ENCODE results near the gene NPTXR.
"Not testable (repeated sequence)": the region's sequence is repeated elsewhere in the genome, so short reads cannot be mapped to it uniquely, and the experiment has no call there.

The NPTXR gene

DNA sequence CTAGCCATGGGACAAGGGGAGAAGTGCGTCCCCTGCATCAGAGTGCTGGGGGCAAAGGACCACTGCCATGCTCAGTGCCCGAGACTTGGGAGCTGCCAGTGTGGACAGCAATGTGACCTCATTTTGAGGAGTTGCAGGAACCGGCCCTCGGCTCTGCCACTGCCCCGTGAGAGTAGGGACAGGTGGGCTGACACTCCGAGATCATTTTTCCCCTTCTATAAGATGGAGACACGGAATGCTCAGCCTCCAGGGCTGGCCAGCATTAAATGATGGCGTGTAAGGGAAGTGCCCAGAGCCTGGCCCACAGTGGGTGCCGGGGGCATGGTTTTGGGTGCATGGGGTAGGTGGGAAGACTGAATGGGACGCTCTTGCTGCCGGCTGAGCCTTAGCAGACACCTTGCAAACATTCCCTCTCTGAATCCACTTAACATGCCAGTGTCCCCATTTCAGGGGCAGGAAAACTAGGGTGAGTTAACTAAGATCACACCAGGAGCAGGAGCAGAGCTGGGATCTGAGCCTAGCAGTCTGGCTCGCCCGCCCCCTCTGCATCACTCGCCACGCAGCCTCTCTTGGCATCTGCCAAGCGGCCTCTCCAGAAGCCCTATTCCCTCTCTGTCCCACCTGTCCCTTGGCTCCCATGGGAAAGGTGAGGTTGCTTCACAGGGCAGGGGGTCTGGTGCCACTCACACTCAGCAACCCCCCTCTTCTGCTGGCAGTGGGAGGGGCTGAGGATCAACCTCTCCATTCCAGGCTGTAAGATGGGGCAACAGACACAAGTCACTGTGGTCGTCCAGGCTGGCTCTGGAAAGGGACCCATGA, 13.6 kb downstream of the NPTXR start:
- no peak for DNase-seq

DNA sequence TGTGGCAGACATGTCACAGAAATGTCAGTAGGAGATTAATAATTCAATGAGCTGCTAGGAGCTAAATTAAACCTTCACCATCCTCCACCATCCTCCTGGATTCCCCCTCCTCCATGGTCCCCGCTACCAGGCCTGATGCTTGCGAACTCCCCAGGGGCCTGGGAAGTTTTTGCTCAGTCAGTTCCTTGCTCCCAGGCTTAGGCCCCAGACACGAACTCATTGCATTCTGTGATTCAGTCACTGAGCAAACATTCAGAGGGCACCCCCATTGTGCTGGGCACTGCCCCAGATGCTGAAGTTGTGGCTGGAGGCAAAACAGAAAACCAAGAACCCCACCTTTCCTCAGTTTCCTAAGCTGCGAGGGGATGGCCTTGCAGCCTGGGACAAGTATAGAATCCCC, 14.3 kb downstream of the NPTXR start:
- DNase-seq, result no peak

DNA sequence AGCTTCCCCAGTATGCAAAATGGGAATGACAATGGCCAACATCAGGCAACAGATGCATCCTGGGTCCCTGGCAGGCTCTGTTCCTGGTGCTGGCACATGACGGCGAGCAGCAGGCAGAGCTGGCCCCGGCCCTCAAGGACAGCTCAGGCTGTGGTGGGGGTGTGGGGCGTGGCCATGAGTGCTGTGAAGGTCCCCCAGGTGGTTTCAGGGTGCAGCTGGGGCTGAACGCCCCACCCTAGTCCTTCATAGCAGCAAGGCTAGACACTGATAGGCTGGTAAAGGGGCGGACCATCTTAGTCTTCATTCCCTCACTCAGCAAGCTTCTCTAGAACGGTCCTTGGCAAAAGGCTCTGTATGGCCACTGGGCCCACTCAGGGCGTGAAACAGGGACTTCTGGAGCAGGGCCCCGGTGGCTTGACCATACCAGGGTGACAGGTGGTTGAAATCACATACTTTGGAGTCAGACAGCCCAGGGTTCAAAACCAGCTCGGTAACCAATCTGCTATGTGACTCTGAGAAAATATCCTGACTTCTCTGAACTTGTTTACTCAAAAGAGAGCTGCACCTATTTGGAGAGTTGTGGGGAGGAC, 15.1 kb downstream of the NPTXR start:
- no peak for DNase-seq

DNA sequence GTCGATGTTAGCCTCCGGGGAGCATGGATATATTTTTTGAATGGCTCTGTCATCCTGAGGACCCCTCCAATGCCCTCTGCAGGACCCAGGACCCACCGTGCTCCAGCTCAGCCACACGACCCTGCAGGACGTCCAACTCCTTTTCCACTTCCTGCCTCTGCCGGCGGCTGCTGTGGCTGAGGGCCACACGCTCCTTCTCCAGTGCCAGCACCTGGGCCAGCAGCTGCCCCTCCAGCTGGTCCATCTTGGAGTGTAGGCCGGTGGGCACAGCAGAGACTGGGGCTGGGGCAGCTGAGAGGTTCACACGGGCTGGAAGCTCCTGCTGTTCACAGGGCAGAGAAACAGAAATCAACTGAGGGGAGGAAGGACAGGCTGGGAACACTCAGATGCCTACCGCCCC, 15.6 kb downstream of the NPTXR start:
- no peak for DNase-seq

DNA sequence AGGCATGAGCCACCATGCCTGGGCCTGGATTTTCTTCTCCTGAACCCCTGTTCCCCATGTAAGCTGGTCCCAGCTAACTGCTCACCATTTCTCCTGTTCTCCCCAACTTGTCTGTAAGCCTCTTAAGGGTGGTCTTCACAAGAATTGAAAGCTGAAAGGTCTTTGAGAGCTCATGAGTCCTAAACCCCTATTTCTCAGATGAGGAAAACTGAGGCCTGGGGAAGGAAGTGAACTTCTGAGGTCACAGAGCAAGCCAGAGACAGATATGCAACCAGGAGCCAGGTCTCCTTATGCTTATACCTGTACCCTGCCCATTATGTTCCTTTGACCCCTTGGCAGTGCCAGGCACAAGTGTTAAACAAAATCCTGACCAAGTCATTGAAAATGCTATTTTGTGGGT, 16.3 kb downstream of the NPTXR start:
- no peak for DNase-seq

DNA sequence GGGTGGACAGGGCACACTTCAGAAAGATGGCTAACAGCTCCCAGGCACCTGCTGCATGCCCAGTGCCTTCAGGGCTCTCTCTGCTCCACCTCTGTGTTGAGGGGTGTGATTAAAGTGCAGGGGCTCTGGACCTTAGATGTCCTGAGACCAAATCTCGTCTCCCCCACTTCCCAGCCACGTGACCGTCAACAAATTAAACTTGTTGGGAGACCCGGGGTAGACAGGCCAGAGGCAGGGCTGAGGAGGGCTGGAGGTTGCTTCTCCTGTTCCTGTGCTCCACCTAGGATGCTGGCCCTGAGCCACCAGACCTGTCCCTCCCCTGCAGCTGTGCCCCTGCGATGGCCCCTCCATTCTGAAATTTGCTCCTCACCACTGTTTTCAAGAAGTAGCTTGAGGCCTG, 17.0 kb downstream of the NPTXR start:
- DNase-seq, result no peak

DNA sequence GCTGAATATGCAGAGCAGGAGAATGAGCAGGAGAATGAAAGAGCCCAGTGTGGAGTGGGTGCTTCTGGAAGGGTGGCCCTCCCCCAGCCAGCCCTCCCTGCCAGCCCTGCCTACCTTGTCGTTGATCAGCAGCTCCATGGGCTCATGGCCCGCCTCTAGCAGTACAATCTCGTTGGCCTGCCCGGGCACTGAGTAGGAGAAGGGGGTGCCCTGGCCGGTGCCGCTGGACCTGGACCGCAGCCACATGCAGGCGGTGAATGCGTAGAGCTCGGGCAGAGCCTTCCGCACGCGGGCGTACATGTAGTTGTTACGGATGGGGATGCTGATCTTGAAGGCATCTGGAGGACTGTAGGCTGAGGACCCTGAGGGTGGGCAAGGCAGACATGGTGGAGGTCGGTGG, 17.4 kb downstream of the NPTXR start:
- DNase-seq, result no peak

DNA sequence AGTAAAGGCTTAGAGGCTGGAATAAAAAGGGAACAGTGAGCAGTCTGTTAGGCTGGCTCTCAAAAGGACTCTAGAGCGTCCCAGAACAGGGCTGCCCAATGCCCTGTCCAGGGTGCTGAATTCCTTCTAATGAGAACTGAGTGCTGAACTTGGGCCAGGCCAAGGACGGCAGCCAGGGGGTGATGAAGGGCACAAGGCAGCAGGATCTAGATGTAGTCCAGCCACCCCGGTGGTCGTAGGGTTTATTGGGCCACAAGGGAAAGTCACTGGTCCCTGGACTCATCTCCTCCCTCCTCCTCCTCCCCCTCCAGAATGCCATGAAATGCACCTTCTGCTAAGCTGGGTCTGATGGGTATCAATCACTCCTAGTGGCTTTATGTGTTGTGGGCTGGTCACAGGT, 19.2 kb downstream of the NPTXR start:
- DNase-seq, result peak; percentile 84

DNA sequence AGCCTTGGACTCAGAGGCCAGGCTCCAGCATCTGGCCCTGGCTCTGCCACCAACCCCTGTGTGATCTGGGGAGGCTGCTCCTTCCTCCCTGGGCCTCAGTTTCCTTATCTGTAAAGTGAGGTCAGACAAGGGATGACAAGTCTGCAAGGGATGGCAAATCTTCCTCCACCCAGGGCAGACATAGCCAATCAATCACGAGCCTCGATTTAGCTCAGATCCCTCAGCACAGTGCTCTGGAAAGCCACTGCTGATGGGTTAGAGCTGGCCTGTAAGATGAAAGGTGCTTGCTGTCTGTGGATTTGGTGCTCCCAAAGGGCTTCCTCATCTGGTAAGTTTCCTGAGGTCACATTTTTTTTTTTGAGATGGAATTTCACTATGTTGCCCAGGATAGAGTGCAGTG, 20.2 kb downstream of the NPTXR start:
- DNase-seq, result no peak

DNA sequence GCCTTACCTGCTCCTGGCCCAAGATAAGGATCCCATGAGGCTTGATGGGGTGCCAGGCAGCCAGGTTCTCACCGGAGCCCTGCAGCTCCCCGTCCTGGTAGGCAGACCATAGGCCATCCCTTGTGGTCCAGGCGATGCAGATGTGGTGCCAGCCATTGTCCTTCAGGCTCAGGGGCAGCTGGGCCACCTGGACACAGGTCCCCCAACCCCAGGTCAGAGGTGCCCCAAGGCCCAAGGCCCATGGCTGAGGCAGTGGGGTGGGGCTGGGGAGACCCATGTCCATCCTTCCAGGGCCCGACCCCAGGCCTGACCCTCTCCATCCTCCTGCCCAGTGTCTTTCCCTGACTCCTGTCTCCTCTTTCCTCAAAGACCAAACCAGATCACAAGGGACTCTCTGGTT, 20.8 kb downstream of the NPTXR start:
- DNase-seq, result no peak

DNA sequence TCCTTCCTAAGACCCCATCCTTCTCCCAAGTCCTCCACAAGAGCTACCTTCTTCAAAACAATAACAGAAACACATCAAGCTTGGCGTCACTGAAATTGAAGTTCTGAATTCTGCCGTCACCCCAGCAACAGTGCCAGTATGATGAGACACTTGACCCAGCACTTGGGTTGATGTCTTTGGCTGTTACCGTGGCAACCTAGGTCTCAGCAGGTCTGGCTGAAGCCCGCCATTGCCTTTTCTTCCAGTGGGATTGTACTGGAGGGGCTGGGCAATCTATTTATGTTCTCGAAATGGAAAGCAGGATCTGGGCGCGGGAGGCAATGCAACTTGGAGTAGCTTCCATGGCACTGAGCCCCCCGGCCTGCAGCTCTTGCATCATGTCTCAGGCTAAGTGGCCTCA, 23.8 kb downstream of the NPTXR start:
- DNase-seq, result no peak

DNA sequence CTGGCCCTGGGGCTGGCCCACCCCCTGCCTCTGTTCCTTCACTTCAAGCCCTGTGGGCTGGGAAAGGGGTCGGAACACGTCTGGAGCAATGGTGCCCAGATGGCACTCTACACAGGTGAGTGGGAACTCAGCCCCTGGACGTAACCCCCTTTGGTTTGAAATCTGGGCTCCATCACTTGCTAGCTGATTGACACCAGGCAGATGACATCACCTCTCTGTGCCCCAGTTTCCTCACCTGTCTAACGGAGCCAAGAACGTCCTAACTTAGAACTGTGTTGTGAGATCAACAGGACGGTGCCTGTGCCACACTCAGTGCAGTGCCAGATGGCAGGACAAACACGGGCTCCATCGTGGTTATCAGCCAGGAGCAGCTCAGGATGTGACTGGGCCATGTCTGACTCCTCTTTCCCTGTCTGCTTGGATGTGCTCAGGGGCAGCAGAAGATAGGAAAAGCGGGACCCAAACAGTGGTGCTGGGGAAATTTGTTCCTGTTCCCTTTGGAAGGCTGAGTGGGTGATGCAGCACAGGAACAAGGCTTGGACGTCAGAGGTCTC, 24.4 kb downstream of the NPTXR start:
- no peak for DNase-seq

DNA sequence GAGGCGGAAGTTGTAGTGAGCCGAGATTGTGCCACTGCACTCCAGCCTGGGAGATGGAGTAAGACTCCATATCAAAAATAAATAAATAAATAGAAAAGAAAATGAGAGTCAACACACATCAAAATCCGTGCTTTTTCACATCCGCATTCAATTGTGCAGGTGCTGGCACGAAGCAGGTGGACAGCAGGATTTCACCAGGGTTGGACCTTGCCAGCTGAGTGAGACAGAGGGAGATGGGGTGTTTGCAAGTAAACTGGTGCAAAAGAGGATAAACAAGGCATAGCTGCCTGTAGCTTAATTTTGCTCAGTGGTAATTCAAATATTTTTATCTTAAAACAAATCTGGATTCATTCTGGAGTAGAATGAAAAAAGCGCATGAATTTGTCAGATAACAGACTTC, 26.6 kb downstream of the NPTXR start:
- DNase-seq, result no peak

DNA sequence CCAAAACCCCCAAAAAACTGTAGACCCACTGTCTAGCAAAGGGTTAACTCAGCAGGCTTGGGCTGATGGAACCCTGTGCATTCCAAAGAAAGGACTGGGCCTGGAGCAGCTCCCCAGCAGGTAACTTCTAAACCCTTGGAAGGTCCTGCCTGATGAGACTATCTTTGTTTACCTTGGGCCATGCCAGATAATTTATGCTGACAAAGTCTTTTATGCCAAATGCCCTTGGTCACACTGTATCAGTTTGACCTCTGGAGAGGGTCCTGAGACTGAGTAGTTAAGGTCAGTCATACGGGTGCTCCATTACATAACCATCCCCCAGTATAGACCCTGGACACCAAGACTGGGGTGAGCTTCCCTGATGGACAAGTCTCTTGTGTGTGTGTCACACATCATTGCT, 28.0 kb downstream of the NPTXR start:
- DNase-seq, result no peak

DNA sequence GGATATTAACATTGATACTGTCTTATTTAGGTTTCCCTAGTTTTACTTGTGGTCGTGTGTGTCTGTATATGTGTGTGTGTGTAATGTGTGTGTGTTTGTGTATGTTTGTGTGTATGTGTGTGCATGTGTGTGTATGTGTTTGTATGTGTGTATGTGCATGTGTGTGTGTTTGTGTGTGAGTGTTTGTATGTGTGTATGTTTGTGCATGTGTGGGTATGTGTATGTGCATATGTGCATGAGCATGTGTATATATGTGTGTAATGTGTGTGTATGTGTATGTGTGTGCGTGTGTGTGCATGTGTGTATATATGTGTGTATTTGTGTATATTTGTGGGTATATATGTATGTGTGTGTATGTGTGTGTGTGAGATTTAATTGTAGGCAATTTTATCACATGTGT, 32.6 kb downstream of the NPTXR start:
- DNase-seq, result no peak

DNA sequence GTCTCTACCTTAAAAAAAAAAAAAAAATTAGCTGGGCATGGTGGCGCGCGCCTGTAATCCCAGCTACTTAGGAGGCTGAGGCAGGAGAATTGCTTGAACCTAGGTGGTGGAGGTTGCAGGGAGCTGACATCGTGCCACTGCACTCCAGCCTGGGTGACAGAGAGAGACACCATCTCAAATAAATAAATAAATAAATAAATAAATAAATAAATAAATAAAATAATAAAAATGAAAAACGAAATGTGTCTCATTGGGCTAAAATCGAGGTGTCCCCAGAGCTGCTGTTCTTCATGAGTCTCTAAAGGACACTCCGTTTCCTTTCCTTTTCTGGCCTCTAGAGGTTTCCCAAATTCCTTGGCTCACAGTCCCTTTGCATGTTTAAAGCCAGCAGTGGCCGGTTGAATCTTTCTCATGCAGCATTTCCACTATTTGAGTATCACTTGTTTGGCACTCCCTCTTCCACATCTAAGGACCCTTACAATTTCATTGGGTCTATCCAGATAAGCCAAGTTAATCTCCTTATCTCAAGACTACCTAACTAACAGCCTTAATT, 38.7 kb downstream of the NPTXR start:
- DNase-seq, result not testable (repeated sequence)

DNA sequence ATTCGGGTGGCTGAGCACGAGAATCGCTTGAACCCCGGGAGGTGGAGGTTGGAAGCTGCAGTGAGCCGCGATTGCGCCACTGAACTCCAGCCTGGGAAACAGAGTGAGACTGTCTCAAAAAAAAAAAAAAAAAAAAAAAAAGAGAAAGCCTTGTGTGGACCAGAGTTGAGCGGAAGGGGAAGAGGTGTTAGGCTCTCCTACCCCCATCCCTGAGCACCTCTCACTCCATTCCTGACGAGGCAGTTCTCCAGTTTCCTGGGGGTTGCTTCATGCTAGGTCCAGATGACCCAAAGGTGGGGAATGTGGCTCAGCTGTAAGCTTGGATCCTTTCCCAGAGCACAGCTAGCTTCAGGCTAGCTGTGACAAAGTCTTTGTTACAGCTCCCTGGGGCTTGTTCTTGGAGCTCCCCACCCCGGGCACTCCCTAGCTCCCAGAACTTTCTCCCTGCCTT, 41.1 kb downstream of the NPTXR start:
- DNase-seq, result no peak

DNA sequence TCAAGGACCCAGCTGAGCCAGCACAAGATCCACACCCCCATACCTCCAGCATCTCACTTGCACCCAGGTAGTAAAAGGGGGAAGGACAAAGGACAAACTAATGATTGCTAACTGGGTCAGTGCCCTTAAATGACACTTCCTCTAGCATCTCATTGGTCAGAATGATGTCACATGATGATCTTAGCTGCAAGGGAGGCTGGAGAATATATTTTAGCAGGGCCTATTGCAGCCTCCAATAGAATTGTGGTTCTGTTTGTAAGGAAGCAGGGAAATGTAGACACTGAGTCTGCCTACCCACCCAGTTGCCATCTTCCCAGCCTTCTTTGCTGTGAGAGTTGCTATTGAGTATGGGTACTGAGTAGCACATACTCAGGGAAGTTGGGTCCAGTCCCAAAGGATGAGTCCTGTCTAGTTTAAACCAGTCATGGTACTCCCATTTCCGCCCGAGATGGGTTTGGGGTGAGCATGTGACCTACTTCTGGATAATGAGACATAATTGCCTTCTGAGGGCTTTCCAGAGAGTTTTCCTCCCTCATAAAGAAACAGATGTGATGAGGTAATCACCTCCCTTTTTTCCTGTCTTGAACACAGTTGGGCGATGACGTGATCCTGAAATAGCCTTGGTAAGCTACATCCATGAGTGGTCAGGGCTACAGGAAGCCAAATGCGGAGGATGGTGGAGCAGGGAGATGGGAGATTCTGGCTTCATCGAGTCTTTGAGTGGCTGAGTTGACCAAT, 44.4 kb downstream of the NPTXR start:
- no peak for DNase-seq

DNA sequence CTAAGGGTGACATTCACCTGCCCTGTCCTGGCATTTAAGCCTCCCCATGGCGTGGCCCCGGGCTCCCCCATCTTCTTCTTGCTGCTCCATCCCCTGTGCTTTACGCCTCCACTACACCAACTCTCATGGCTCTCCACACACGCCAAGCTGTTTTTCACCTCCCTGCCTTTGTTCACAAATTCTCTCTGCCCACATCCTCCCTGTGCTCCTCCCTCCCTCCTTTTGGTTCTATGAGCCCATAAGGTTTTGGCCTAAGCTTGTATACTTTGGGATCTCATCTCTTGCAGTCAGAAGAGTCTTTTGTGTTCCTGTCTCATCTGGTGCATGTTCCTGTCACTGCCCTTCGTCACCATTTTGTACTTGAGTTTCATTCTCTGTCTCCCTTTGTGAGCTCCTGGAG, 45.3 kb downstream of the NPTXR start:
- DNase-seq, result no peak

DNA sequence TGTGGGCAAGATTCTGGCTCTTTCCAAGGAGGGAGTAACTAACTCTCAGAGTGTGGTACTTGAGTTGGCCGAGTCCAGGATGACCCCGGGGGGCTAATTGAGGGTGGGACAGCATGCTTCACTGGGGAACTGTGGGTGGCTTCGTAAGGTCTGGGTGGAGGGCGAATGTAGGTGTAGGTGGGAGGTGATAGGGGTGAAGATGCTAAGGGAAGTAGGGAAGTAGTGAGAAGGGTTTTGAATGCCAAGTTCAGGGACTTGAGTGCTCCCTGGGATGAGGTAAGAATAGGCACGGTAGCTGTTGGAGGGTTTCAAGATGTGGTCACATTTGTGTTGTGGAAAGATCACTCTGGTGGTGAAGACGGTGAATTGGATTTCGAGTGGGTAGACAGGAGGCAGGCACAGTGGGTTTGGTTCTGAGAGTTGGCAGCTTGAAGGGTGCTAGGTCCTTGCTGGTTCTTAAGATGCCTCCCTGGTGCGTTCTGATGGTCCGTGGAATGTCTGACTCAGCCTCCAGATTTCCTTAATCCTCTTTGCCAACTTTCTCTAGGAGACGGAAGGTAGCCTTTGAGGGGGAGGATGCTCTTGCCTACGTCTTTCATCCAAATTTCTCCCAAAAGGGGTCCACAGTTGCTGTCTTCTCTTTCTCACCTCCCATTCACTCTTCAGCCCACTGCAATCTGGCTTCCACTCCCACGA, 47.4 kb downstream of the NPTXR start:
- DNase-seq, result no peak

DNA sequence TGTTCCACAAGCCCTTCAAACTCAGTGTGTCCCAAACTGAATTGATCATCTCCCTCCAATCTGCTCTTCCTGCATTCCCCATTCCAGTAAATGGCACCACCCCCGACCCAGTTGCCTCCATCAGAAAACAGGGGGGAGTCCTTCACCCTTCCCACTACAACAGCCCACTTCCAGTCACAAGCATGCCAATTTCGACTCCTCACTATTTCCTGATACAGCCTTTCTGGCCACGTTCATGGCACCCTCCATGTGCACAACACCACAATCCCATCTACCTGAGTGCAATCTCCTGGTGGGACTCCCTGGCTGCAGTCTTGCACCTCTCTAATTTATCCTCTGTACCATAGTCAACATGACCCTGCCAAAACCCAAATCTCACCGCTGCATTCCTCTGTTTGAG, 48.3 kb downstream of the NPTXR start:
- DNase-seq, result no peak

DNA sequence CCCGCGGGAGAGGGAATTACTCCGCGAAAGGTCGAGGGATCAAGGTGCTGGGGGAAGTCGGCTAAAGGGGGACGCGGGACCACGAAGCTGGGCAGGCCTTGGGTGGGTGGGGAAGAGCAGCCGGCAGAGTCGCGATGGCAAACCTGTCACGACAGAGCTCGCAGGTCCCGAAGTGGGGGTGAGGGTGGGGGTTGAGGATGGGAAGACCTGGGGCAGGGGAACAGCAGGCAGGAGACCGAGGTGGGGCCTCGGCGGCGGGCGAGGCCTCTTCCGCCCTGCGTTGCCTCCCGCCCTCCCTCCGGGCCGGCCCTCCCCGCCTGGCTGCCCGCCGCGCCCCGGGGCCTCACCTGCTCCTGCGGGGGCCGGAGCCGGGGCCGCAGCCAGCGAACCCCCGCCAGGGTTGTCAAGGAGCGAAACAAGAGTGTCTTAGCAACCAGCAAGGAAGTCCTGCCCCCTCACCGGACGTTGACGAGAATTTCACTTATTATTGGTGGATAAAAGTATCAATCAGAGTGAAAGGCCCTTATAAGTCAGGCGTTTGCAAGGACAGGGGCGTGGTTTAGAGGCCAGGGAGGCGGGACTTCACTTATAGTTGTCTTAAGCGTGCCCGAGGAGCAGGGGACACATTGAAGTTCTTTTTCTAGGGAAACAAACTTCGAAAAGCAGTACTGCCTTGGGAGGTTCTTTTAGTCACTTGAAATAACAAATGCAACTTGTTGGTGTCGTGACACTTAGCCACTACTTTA, 49.9 kb downstream of the NPTXR start, which contains the start of gene DNAL4:
DNAL4 (minus strand) TSS at position 423 of the 746 bp plus-strand sequence. CDS start 11,412 bp downstream, outside the sequence.
- DNase-seq, result peak; percentile 99
